HUES64 (cell line): Measurements from ENCODE around the gene LRRN1.
"Not testable (repeated sequence)": the region's sequence is repeated elsewhere in the genome, so short reads cannot be mapped to it uniquely, and the experiment has no call there.

ENCODE experiments used
- H3K27ac ChIP-seq: 2 replicates; pipeline ENCODE4 v1.7.0; 2013; ENCODE audit warnings: low read depth, low read length, inconsistent platforms
- H3K27me3 ChIP-seq: 2 replicates; pipeline ENCODE4 v1.6.1; 2013; ENCODE audit warnings: mild to moderate bottlenecking, low read length; ENCODE audit not compliant: insufficient read depth
- H3K36me3 ChIP-seq: 2 replicates; pipeline ENCODE4 v1.6.1; 2013; ENCODE audit warnings: mild to moderate bottlenecking, low read length; ENCODE audit not compliant: insufficient read depth
- H3K4me1 ChIP-seq: 2 replicates; pipeline ENCODE4 v1.6.1; 2013; ENCODE audit warnings: mild to moderate bottlenecking, low read length, moderate library complexity; ENCODE audit not compliant: insufficient read depth
- H3K4me3 ChIP-seq: 2 replicates; pipeline ENCODE4 v1.5.1; 2013; ENCODE audit warnings: mild to moderate bottlenecking, low read length, moderate library complexity
- H3K9ac ChIP-seq: 2 replicates; pipeline ENCODE4 v1.6.1; 2013; ENCODE audit warnings: mild to moderate bottlenecking, low read depth, low read length
- H3K9me3 ChIP-seq: 2 replicates; pipeline ENCODE4 v1.6.1; 2013; ENCODE audit warnings: low read depth, low read length; ENCODE audit not compliant: insufficient read depth
- WGBS: fragments of 150-250, 120-280 bp; methylation state at CpG from one replicate; pipeline ENCODE4 v1.1.7; 2013; ENCODE audit warnings: missing lambda C conversion rate; 5-methylcytosine and 5-hydroxymethylcytosine counted together

LRRN1 gene

GRCh38 chr3:3847994-3848922, 49.0 kb downstream of the LRRN1 start:
- Histone ChIP-seq H3K9me3 (no peaks in the 10 kb centered on the region), H3K9ac (no peak overlapping the region), H3K27me3 (no peaks in the 10 kb centered on the region), H3K4me3 (no peak overlapping the region), H3K36me3 (peaks cover 63% of the 10 kb centered on the region), H3K4me1 (peaks cover 42% of the 10 kb centered on the region), H3K27ac (no peak overlapping the region)
- 87% methylated on average over 5 of the region's 8 CpGs for WGBS

- 88% methylated on average over 8 of the region's 8 CpGs for WGBS
These were observed 49.7 kb downstream of the LRRN1 start for GRCh38 chr3:3848923-3849275.

GRCh38 chr3:3851621-3852323, 52.5 kb downstream of the LRRN1 start:
- H3K4me1 ChIP-seq, result peaks cover 52% of the 10 kb centered on the region
- H3K9ac ChIP-seq, result no peak overlapping the region
- H3K27ac ChIP-seq, result no peak overlapping the region
- H3K27me3 ChIP-seq, result no peaks in the 10 kb centered on the region
- H3K4me3 ChIP-seq, result no peak overlapping the region
- H3K36me3 ChIP-seq, result peaks cover 28% of the 10 kb centered on the region
- no peaks in the 10 kb centered on the region for H3K9me3 ChIP-seq
- 91% methylated on average over 4 of the region's 4 CpGs for WGBS

More at GRCh38 chr3:3848923-3849275, 49.7 kb downstream of the LRRN1 start:
- H3K4me1 ChIP-seq, result peaks cover 48% of the 10 kb centered on the region
- H3K4me3 ChIP-seq, result no peak overlapping the region
- no peaks in the 10 kb centered on the region for H3K27me3 ChIP-seq
- H3K36me3 ChIP-seq, result peaks cover 57% of the 10 kb centered on the region
- H3K9me3 ChIP-seq, result no peaks in the 10 kb centered on the region
- no peak overlapping the region for H3K27ac ChIP-seq
- no peak overlapping the region for H3K9ac ChIP-seq

- Histone ChIP-seq H3K27ac (no peak overlapping the region), H3K9ac (no peak overlapping the region), H3K9me3 (no peaks in the 10 kb centered on the region), H3K4me1 (peaks cover 40% of the 10 kb centered on the region), H3K4me3 (no peak overlapping the region), H3K27me3 (no peaks in the 10 kb centered on the region), H3K36me3 (peaks cover 10% of the 10 kb centered on the region)
- WGBS, result 78% methylated on average over 1 of the region's 1 CpG
These were observed 54.3 kb downstream of the LRRN1 start for GRCh38 chr3:3853544-3853943.

GRCh38 chr3:3855056-3855455, 55.8 kb downstream of the LRRN1 start:
- H3K4me1 ChIP-seq, result peaks cover 25% of the 10 kb centered on the region
- no peak overlapping the region for H3K9ac ChIP-seq
- H3K4me3 ChIP-seq, result no peak overlapping the region
- H3K27ac ChIP-seq, result no peak overlapping the region
- no peaks in the 10 kb centered on the region for H3K9me3 ChIP-seq
- H3K36me3 ChIP-seq, result 0 out of 2 replicates have a peak, but pooled peaks cover 4% of the 10 kb centered on the region
- H3K27me3 ChIP-seq, result no peaks in the 10 kb centered on the region

- H3K27me3 ChIP-seq, result no peaks in the 10 kb centered on the region
- no peaks in the 10 kb centered on the region for H3K9me3 ChIP-seq
- no peak overlapping the region for H3K9ac ChIP-seq
- no peaks in the 10 kb centered on the region for H3K36me3 ChIP-seq
- 83% methylated on average over 1 of the region's 2 CpGs for WGBS
- no peak overlapping the region for H3K27ac ChIP-seq
- H3K4me3 ChIP-seq, result no peak overlapping the region
- H3K4me1 ChIP-seq, result no peaks in the 10 kb centered on the region
These were observed 61.0 kb downstream of the LRRN1 start for GRCh38 chr3:3860235-3860634.

GRCh38 chr3:3862534-3862933, 63.3 kb downstream of the LRRN1 start:
- 91% methylated on average over 5 of the region's 5 CpGs for WGBS
- H3K4me3 ChIP-seq, result no peak overlapping the region

GRCh38 chr3:3875491-3875890, 76.3 kb downstream of the LRRN1 start:
- H3K27ac ChIP-seq, result no peak overlapping the region
- no peaks in the 10 kb centered on the region for H3K4me1 ChIP-seq
- H3K27me3 ChIP-seq, result no peaks in the 10 kb centered on the region
- H3K9ac ChIP-seq, result no peak overlapping the region
- H3K4me3 ChIP-seq, result no peak overlapping the region
- no peaks in the 10 kb centered on the region for H3K9me3 ChIP-seq
- H3K36me3 ChIP-seq, result no peaks in the 10 kb centered on the region
- 94% methylated on average over 7 of the region's 8 CpGs for WGBS

More at GRCh38 chr3:3862534-3862933, 63.3 kb downstream of the LRRN1 start:
- Histone ChIP-seq H3K9ac (no peak overlapping the region), H3K9me3 (no peaks in the 10 kb centered on the region), H3K36me3 (no peaks in the 10 kb centered on the region), H3K27ac (no peak overlapping the region), H3K4me1 (no peaks in the 10 kb centered on the region), H3K27me3 (no peaks in the 10 kb centered on the region)

GRCh38 chr3:3881050-3881449, 81.8 kb downstream of the LRRN1 start:
- Histone ChIP-seq H3K4me3 (no peak overlapping the region), H3K27ac (no peak overlapping the region), H3K4me1 (no peaks in the 10 kb centered on the region), H3K36me3 (no peaks in the 10 kb centered on the region), H3K9ac (no peak overlapping the region), H3K9me3 (no peaks in the 10 kb centered on the region), H3K27me3 (no peaks in the 10 kb centered on the region)
- WGBS, result 95% methylated on average over 7 of the region's 7 CpGs

- not testable (repeated sequence) for H3K27ac ChIP-seq, H3K27me3 ChIP-seq, H3K4me3 ChIP-seq, H3K9ac ChIP-seq, H3K4me1 ChIP-seq, H3K36me3 ChIP-seq, H3K9me3 ChIP-seq
These were observed 88.1 kb downstream of the LRRN1 start for GRCh38 chr3:3887311-3887710.

GRCh38 chr3:3893590-3893989, 94.4 kb downstream of the LRRN1 start:
- Histone ChIP-seq H3K9ac (no peak overlapping the region), H3K27ac (no peak overlapping the region), H3K9me3 (no peaks in the 10 kb centered on the region), H3K36me3 (no peaks in the 10 kb centered on the region), H3K4me3 (no peak overlapping the region), H3K4me1 (no peaks in the 10 kb centered on the region), H3K27me3 (no peaks in the 10 kb centered on the region)
- WGBS, result 90% methylated on average over 4 of the region's 4 CpGs
